HCT116 (cell line): ENCODE results near the gene SULT1A1. TPM values are rescaled to one million over a fixed set of nuclear protein-coding genes. Genes with fewer than 3 reads are reported as not detected.

Experiments used
- ATAC-seq: fragments of 200-7000 bp; cut with Tn5 transposase; 2 replicates; pipeline ENCODE4 v1.9.1; 2020; ENCODE audit warnings: mild to moderate bottlenecking, moderate library complexity
- BruUV-seq: library from RNA; stranded (reverse); fragments of 400-500 nt; replicated peaks from 2 replicates; lab custom pipeline; 2021; lab: Mats Ljungman, UMichigan
- CTCF ChIA-PET: fragments of 300-600 bp; sonication (Branson Sonifier 250); formaldehyde crosslinking; loops from one replicate; lab custom pipeline; 2021; ENCODE audit warnings: antibody characterized with exemption; lab: Charles Lee
- POLR2A ChIA-PET: fragments of 300-600, 350-600 bp; sonication (Branson Sonifier 250); formaldehyde crosslinking; loops from one replicate; lab custom pipeline; 2021; ENCODE audit warnings: antibody characterized with exemption; lab: Charles Lee
- RAD21 ChIA-PET, 2 experiments: fragments of 300-600 bp; sonication (Branson Sonifier 250); formaldehyde crosslinking; loops; one replicate each; lab custom pipeline; 2023; ENCODE audit warnings: low total read pairs in 2 of 2; ENCODE audit not compliant: uncharacterized antibody in 2 of 2, unreplicated experiment in 2 of 2, low non-redundant PET in 1 of 2; lab: Charles Lee
- DNase-seq: peaks from one replicate; pipeline ENCODE4 v3.0.0-alpha.2; 2010; ENCODE audit warnings: low read depth, low spot score
- H2AFZ ChIP-seq: fragments of 200-600 bp; shearing (Covaris generic), sonication (generic); 2 replicates; pipeline ENCODE4 v1.6.1; 2017; ENCODE audit warnings: low read depth, mixed run types, mixed read lengths, antibody characterized with exemption, low read length; ENCODE audit not compliant: poor library complexity, severe bottlenecking
- H3K27ac ChIP-seq: 2 replicates; pipeline ENCODE4 v1.5.1; 2012; ENCODE audit warnings: low read depth, low read length
- H3K27me3 ChIP-seq: fragments of 200-600 bp; sonication (generic); 2 replicates; pipeline ENCODE4 v1.6.1; 2016; ENCODE audit warnings: mixed run types, low read length, mixed read lengths; ENCODE audit not compliant: insufficient read depth
- H3K36me3 ChIP-seq, 2 experiments: fragments of 200-500 bp in 1 of 2; fragments of 200-600 bp in 1 of 2; sonication (Bioruptor generic) in 1 of 2; sonication (generic) in 1 of 2; 2 replicates each; pipeline versions ENCODE4 v1.5.1 to v1.6.1; 2014 to 2016; ENCODE audit warnings: low read length in 2 of 2, inconsistent platforms in 1 of 2, mixed read lengths in 1 of 2, mixed run types in 1 of 2; ENCODE audit not compliant: insufficient read depth in 2 of 2, control insufficient read depth in 1 of 2
- H3K4me1 ChIP-seq, 2 experiments: fragments of 200-600 bp in 1 of 2; sonication (generic) in 1 of 2; 2 replicates each; pipeline versions ENCODE4 v1.5.1 to v1.6.1; 2012 to 2017; ENCODE audit warnings: low read length in 2 of 2, inconsistent platforms in 1 of 2, mild to moderate bottlenecking in 1 of 2, mixed read lengths in 1 of 2, mixed run types in 1 of 2, moderate library complexity in 1 of 2; ENCODE audit not compliant: insufficient read depth in 2 of 2, control insufficient read depth in 1 of 2
- H3K4me2 ChIP-seq: fragments of 200-600 bp; sonication (generic); 2 replicates; pipeline ENCODE4 v1.6.1; 2017; ENCODE audit warnings: mixed run types, low read length, mixed read lengths
- H3K4me3 ChIP-seq, 2 experiments: fragments of 200-600 bp in 1 of 2; sonication (generic) in 1 of 2; replicated peaks in 1 of 2; 2 replicates each; pipeline ENCODE4 v1.5.1; 2011 to 2016; ENCODE audit warnings: low read length in 2 of 2, control low read depth in 1 of 2, low read depth in 1 of 2, mild to moderate bottlenecking in 1 of 2, mixed read lengths in 1 of 2, mixed run types in 1 of 2
- H3K79me2 ChIP-seq: fragments of 200-600 bp; sonication (generic); 2 replicates; pipeline ENCODE4 v1.6.1; 2017; ENCODE audit warnings: mild to moderate bottlenecking, mixed run types, low read length, moderate library complexity, mixed read lengths; ENCODE audit not compliant: insufficient read depth
- H3K9ac ChIP-seq: fragments of 200-600 bp; sonication (generic); 2 replicates; pipeline ENCODE4 v1.6.1; 2016; ENCODE audit warnings: low read length, mixed read lengths
- H3K9me2 ChIP-seq: fragments of 200-600 bp; sonication (generic), shearing (Covaris generic); 2 replicates; pipeline ENCODE4 v1.6.1; 2017; ENCODE audit warnings: mixed run types, mild to moderate bottlenecking, moderate library complexity; ENCODE audit not compliant: insufficient read depth
- H3K9me3 ChIP-seq, 2 experiments: fragments of 200-500 bp in 1 of 2; fragments of 200-600 bp in 1 of 2; sonication (Bioruptor generic) in 1 of 2; sonication (generic) in 1 of 2; 2 replicates each; pipeline ENCODE4 v1.6.1; 2014 to 2017; ENCODE audit warnings: low read length in 2 of 2, mixed read lengths in 2 of 2, inconsistent platforms in 1 of 2, low read depth in 1 of 2, mild to moderate bottlenecking in 1 of 2, mixed run types in 1 of 2, moderate library complexity in 1 of 2; ENCODE audit not compliant: control insufficient read depth in 1 of 2, insufficient read depth in 1 of 2
- H4K20me1 ChIP-seq: fragments of 200-600 bp; sonication (generic), shearing (Covaris generic); 2 replicates; pipeline ENCODE4 v1.6.1; 2017; ENCODE audit warnings: mixed run types, mild to moderate bottlenecking, moderate library complexity; ENCODE audit not compliant: insufficient read depth
- CBX3 ChIP-seq: IDR thresholded peaks from 2 replicates; pipeline ENCODE4 v1.6.1; 2012; ENCODE audit warnings: low read depth
- CEBPB ChIP-seq: IDR thresholded peaks from 2 replicates; pipeline ENCODE4 v1.6.1; 2012; ENCODE audit warnings: low read depth
- CTCF ChIP-seq, 3 experiments: fragments of 200-600 bp in 1 of 3; sonication (generic) in 1 of 3; IDR thresholded peaks in 2 of 3; conservative IDR thresholded peaks in 1 of 3; 2 replicates each; pipeline ENCODE4 v1.5.1; 2012 to 2017; ENCODE audit warnings: low read depth in 2 of 3, low read length in 2 of 3, antibody characterized with exemption in 1 of 3, borderline replicate concordance in 1 of 3, control low read depth in 1 of 3, mild to moderate bottlenecking in 1 of 3, mixed read lengths in 1 of 3, mixed run types in 1 of 3, moderate library complexity in 1 of 3; ENCODE audit not compliant: insufficient read depth in 1 of 3
- ELF1 ChIP-seq: IDR thresholded peaks from 2 replicates; pipeline ENCODE4 v1.6.1; 2012; ENCODE audit warnings: low read depth, borderline replicate concordance
- EZH2 ChIP-seq: fragments of 200-600 bp; sonication (generic); IDR thresholded peaks from 2 replicates; pipeline ENCODE4 v1.6.1; 2017; ENCODE audit warnings: antibody characterized with exemption, mixed run types
- EZH2phosphoT487 ChIP-seq: fragments of 200-600 bp; IDR thresholded peaks from 2 replicates; pipeline ENCODE4 v1.6.1; 2018; ENCODE audit warnings: antibody characterized with exemption, borderline replicate concordance
- FOSL1 ChIP-seq: IDR thresholded peaks from 2 replicates; pipeline ENCODE4 v1.6.1; 2012; ENCODE audit warnings: low read depth
- JUND ChIP-seq: IDR thresholded peaks from 2 replicates; pipeline ENCODE4 v1.6.1; 2012
- POLR2AphosphoS5 ChIP-seq: IDR thresholded peaks from 2 replicates; pipeline ENCODE4 v1.6.1; 2011; ENCODE audit warnings: mild to moderate bottlenecking, low read depth, low read length, moderate library complexity
- RAD21 ChIP-seq: IDR thresholded peaks from 2 replicates; pipeline ENCODE4 v1.6.1; 2012; ENCODE audit warnings: low read depth, mild to moderate bottlenecking
- REST ChIP-seq: IDR thresholded peaks from 2 replicates; pipeline ENCODE4 v1.6.1; 2012; ENCODE audit warnings: low read depth
- SIN3A ChIP-seq: IDR thresholded peaks from 2 replicates; pipeline ENCODE4 v1.6.1; 2012; ENCODE audit warnings: low read depth
- SP1 ChIP-seq: IDR thresholded peaks from 2 replicates; pipeline ENCODE4 v1.6.1; 2012; ENCODE audit warnings: low read depth
- SRF ChIP-seq: IDR thresholded peaks from 2 replicates; pipeline ENCODE4 v1.6.1; 2012; ENCODE audit warnings: low read depth
- TCF7L2 ChIP-seq: IDR thresholded peaks from 2 replicates; pipeline ENCODE4 v1.7.0; 2011; ENCODE audit warnings: borderline replicate concordance, inconsistent platforms; ENCODE audit not compliant: insufficient read depth, insufficient read length; ENCODE audit errors: extremely low read depth
- YY1 ChIP-seq: IDR thresholded peaks from 2 replicates; pipeline ENCODE4 v1.6.1; 2011; ENCODE audit warnings: low read length, low read depth, moderate library complexity, mild to moderate bottlenecking; ENCODE audit not compliant: insufficient replicate concordance; ENCODE audit errors: extremely low read depth
- ZBTB33 ChIP-seq: IDR thresholded peaks from 2 replicates; pipeline ENCODE4 v1.6.1; 2011; ENCODE audit warnings: mild to moderate bottlenecking, low read length, moderate library complexity; ENCODE audit not compliant: insufficient replicate concordance; ENCODE audit errors: extremely low read depth
- intact Hi-C: fragments of 100-400 bp; cut with micrococcal nuclease; formaldehyde crosslinking; loops from 2 replicates; pipeline ENCODE4 v1.10.0; 2022
- total RNA-seq: library from RNA; stranded (reverse); gene quantifications from one replicate; pipeline ENCODE4 v1.2.1, GENCODE V29; 2021; ENCODE audit not compliant: unreplicated experiment
- TF ChIP-seq, protein P1 (sequence below): IDR thresholded peaks from 2 replicates; pipeline ENCODE4 v1.6.1; 2012
- TF ChIP-seq, protein P2 (sequence below): IDR thresholded peaks from 2 replicates; pipeline ENCODE4 v1.6.1; 2012

Gene SULT1A1
- total RNA-seq, 1 experiment from 2014 or later: 23.1 TPM

GRCh38 chr16:28572696-28573510, 36.9 kb downstream of the SULT1A1 start:
- H3K9me3 ChIP-seq: no peaks in the 10 kb centered on the region
- H3K4me3 ChIP-seq: no peak overlapping the region
- no peak for ATAC-seq
- TF ChIP-seq YY1 (no peak), REST (no peak), CTCF (IDR thresholded peaks at IDR 0.05 in 2 of 3, conservative IDR thresholded peaks at IDR 0.05 in 1 of 3; ENCODE audit: borderline replicate concordance in 1 of 3, insufficient read depth in 1 of 3, low read depth in 2 of 3, low read length in 2 of 3) (no peak), RAD21 (no peak), EZH2phosphoT487 (no peak), CBX3 (no peak), SP1 (no peak), CEBPB (no peak), ELF1 (no peak), POLR2AphosphoS5 (no peak), SIN3A (no peak), FOSL1 (no peak), SRF (no peak), EZH2 (no peak), JUND (no peak), ZBTB33 (no peak), TCF7L2 (no peak)
- TF ChIP-seq, protein P1, sequence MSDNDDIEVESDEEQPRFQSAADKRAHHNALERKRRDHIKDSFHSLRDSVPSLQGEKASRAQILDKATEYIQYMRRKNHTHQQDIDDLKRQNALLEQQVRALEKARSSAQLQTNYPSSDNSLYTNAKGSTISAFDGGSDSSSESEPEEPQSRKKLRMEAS: no peak
- TF ChIP-seq, protein P2, sequence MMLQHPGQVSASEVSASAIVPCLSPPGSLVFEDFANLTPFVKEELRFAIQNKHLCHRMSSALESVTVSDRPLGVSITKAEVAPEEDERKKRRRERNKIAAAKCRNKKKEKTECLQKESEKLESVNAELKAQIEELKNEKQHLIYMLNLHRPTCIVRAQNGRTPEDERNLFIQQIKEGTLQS: no peak
- TF ChIP-seq, all 23 proteins: peak for 0
- H3K9ac ChIP-seq: no peak overlapping the region
- no peaks in the 10 kb centered on the region for H3K36me3 ChIP-seq
- no peak overlapping the region for H2AFZ ChIP-seq
- no peaks in the 10 kb centered on the region for H3K79me2 ChIP-seq
- CTCF ChIA-PET: no interaction called here
- no peak overlapping the region for H3K4me2 ChIP-seq
- H3K27ac ChIP-seq: no peak overlapping the region
- intact Hi-C loops: no loop called here
- no peaks in the 10 kb centered on the region for H3K4me1 ChIP-seq
- H3K27me3 ChIP-seq: no peaks in the 10 kb centered on the region
- no peaks in the 10 kb centered on the region for H3K9me2 ChIP-seq
- DNase-seq: no peak
- H4K20me1 ChIP-seq: no peaks in the 10 kb centered on the region
- no TSS peak for BruUV-seq
- POLR2A ChIA-PET: no interaction called here
- RAD21 ChIA-PET: no interaction called here
